Measurements from ENCODE around the gene HSDL2.
"Not testable (repeated sequence)": the region's sequence is repeated elsewhere in the genome, so short reads cannot be mapped to it uniquely, and the experiment has no call there.

HSDL2 gene

DNA sequence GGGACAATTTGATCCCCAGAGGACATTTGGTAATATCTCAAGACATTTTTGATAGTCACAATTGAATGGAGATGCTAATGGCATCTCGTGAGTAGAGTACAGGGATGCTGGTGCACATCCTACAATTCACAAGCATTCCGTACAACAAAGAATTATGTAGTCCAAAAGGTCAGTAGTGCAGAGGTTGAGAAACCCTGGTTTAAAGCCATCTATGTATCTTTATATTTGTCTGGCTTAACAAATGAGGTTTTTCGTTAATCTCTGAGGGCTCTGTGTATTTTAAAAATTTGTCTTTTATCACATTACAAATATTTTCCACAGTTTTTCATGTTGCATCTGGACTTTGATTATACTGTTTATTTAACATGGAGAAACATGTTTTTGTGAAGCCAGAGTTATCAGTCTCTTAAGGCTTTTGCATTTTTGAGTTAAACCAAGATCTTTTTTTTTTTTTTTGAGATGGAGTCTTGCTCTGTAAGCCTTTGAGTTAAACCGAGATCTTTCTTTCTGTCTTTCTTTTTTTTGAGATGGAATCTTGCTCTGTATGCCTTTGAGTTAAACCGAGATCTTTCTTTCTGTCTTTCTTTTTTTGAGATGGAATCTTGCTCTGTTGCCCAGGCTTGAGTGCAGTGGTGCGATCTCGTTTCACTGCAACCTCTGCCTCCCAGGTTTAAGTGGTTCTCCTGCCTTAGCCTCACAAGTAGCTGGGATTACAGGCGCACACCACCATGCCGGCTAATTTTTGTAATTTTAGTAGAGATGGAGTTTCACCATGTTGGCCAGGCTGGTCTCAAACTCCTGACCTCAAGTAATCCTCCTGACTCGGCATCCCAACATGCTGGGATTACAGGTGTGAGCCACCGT, 2.8 kb downstream of the HSDL2 start:
- no peaks in the 10 kb centered on the region for H3K36me3 ChIP-seq (ENCODE audit: insufficient read depth, low read length)
- no peak overlapping the region for H3K4me3 ChIP-seq
- no peak overlapping the region for H3K27ac ChIP-seq
- H3K9ac ChIP-seq (ENCODE audit: insufficient read length), result no peak overlapping the region
- DNase-seq (ENCODE audit: low read depth, low spot score), result no peak
- no peak for TF ChIP-seq POLR2AphosphoS5 (IDR thresholded peaks at IDR 0.05; ENCODE audit: borderline replicate concordance, low read depth, low read length)
- TF ChIP-seq FOXP2 (optimal IDR thresholded peaks at IDR 0.05; ENCODE audit: control extremely low read depth, extremely low read length, insufficient read depth), result no peak
- no peak for TF ChIP-seq EZH2 (IDR thresholded peaks at IDR 0.05)
- H3K9me3 ChIP-seq (ENCODE audit: low read depth, low read length), result no peaks in the 10 kb centered on the region

DNA sequence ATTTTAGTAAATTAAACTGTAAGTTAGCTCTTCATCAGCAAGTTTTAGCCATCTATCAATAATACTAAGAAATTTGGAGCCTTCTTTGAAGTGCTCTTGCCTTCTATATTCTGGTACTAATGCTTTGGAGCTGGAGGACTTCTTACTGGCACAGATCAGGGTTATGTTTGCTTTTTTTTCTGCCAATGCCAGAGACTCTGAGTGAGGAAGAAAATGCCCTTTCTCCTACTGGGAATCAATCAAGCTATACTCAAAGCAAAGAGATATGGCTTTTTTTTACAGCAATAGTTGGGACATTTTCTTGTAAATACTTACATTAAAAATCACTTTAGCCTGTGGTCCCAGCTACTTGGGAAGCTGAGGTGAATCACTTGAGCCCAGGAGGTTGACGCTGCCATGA, 4.3 kb downstream of the HSDL2 start:
- Histone ChIP-seq H3K36me3 (ENCODE audit: insufficient read depth, low read length) (no peaks in the 10 kb centered on the region), H3K9me3 (ENCODE audit: low read depth, low read length) (no peaks in the 10 kb centered on the region), H3K9ac (ENCODE audit: insufficient read length) (no peak overlapping the region), H3K4me3 (no peak overlapping the region), H3K27ac (no peak overlapping the region)
- DNase-seq (ENCODE audit: low read depth, low spot score), result no peak
- no peak for TF ChIP-seq EZH2 (IDR thresholded peaks at IDR 0.05)
- no peak for TF ChIP-seq FOXP2 (optimal IDR thresholded peaks at IDR 0.05; ENCODE audit: control extremely low read depth, extremely low read length, insufficient read depth)
- TF ChIP-seq POLR2AphosphoS5 (IDR thresholded peaks at IDR 0.05; ENCODE audit: borderline replicate concordance, low read depth, low read length), result no peak

DNA sequence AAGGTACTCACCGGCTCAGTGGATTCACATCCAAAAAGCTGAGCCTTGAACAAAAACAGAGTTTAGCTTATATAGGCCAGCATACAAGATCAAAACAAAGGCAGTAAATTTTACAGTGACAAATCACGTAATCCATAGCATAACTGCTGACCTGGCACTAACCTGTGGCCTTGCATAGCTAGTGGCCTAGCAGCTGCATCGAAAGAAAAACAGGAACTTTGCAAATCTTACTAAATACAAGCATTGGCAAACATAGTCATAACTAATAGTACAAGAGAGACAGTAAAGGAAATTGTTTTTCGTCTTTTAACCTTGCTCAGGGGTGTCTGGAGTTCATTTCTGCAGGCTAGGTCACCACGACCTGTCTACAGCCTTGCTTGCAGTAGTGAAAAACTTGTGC, 4.8 kb downstream of the HSDL2 start:
- H3K9ac ChIP-seq (ENCODE audit: insufficient read length), result no peak overlapping the region
- H3K36me3 ChIP-seq (ENCODE audit: insufficient read depth, low read length), result no peaks in the 10 kb centered on the region
- no peaks in the 10 kb centered on the region for H3K9me3 ChIP-seq (ENCODE audit: low read depth, low read length)
- H3K4me3 ChIP-seq, result no peak overlapping the region
- TF ChIP-seq EZH2 (IDR thresholded peaks at IDR 0.05) (no peak), POLR2AphosphoS5 (IDR thresholded peaks at IDR 0.05; ENCODE audit: borderline replicate concordance, low read depth, low read length) (no peak), FOXP2 (optimal IDR thresholded peaks at IDR 0.05; ENCODE audit: control extremely low read depth, extremely low read length, insufficient read depth) (no peak)
- H3K27ac ChIP-seq, result no peak overlapping the region
- no peak for DNase-seq (ENCODE audit: low read depth, low spot score)

DNA sequence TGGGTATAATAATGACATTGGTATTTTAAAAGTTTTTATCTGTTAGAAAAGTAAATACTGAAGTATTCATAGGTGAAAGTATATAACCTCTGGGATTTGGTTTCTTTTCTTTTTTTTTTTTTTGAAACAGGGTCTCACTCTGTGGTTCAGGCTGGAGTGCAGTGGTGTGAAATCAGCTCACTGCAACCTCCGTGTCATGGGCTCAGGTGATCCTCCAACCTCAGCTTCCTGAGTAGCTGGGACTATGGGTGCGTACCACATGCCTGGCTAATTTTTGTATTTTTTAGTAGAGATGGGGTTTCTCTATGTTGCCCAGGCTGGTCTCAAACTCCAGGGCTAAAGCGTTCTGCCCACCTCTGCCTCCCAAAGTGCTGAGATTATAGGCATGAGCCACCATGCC, 7.2 kb downstream of the HSDL2 start:
- Histone ChIP-seq H3K9ac (ENCODE audit: insufficient read length) (no peak overlapping the region), H3K4me3 (no peak overlapping the region), H3K36me3 (ENCODE audit: insufficient read depth, low read length) (no peaks in the 10 kb centered on the region), H3K9me3 (ENCODE audit: low read depth, low read length) (no peaks in the 10 kb centered on the region), H3K27ac (no peak overlapping the region)
- no peak for DNase-seq (ENCODE audit: low read depth, low spot score)
- no peak for TF ChIP-seq EZH2 (IDR thresholded peaks at IDR 0.05)
- no peak for TF ChIP-seq FOXP2 (optimal IDR thresholded peaks at IDR 0.05; ENCODE audit: control extremely low read depth, extremely low read length, insufficient read depth)
- TF ChIP-seq POLR2AphosphoS5 (IDR thresholded peaks at IDR 0.05; ENCODE audit: borderline replicate concordance, low read depth, low read length), result no peak

DNA sequence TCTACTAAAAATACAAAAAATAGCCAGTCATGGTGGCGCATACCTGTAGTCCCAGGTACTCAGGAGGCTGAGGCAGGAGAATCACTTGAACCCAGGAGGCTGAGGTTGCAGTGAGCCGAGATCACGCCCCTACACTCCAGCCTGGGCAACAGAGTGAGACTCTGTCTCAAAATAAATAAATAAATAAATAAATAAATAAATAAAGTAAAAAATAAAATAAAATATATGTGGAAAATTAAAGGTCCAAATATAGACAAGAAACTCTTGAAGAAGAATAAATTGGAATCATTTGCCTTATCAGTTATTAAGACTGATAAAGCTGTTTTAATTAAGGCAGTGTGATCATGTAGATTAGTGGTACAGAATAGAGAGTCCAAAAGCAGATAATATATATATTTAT, 10.0 kb downstream of the HSDL2 start:
- not testable (repeated sequence) for H3K36me3 ChIP-seq (ENCODE audit: insufficient read depth, low read length); H3K27ac ChIP-seq; DNase-seq (ENCODE audit: low read depth, low spot score); H3K9me3 ChIP-seq (ENCODE audit: low read depth, low read length); H3K4me3 ChIP-seq; H3K9ac ChIP-seq (ENCODE audit: insufficient read length)

DNA sequence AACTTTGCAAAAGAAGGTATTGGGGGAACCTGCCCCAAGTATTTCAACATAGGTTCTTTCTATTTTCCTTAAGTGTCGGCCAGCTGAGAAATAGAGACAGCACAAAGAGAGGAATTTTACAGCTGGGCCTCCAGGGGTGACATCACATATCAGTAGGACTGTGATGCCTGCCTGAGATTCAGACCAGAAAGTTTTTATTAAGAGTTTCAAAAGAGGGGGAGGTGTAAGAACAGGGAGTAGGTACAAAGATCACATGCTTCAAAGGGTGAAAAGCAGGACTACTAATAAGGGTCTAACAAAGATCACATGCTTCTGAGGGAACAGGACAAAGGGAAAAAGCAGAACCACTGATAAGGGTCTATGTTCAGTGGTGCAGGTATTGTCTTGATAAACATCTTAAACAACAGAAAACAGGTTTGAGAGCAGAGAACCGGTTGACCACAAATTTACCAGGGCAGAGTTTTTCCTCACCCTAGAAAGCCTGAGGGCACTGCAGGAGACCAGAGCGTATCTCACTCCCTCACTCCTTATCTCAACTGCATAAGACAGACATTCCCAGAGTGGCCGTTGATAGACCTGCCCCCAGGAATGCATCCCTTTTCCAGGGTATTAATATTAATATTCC, 12.1 kb downstream of the HSDL2 start:
- not testable (repeated sequence) for H3K9me3 ChIP-seq (ENCODE audit: low read depth, low read length); H3K27ac ChIP-seq; H3K4me3 ChIP-seq; H3K9ac ChIP-seq (ENCODE audit: insufficient read length); DNase-seq (ENCODE audit: low read depth, low spot score); H3K36me3 ChIP-seq (ENCODE audit: insufficient read depth, low read length)

DNA sequence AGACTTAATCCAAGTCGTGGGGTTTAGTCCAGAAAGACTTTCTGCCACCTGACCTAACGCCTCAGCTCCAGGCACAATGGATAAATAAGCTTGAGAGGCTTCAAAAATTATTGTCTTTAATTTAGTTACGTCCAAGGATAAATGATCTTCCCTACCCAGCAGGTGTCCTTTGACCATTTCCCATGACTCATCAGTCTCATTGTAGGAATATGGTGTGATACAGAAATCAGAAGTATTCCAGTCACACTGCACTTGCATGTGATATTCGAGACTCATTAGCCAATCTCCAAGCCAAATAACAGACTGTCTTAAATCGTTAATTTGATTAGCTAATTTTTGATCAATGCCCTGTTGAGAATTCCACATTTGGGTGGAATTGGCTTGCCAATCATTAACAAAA, 13.2 kb downstream of the HSDL2 start:
- not testable (repeated sequence) for H3K4me3 ChIP-seq; H3K27ac ChIP-seq; DNase-seq (ENCODE audit: low read depth, low spot score); H3K9me3 ChIP-seq (ENCODE audit: low read depth, low read length); H3K36me3 ChIP-seq (ENCODE audit: insufficient read depth, low read length); H3K9ac ChIP-seq (ENCODE audit: insufficient read length)

DNA sequence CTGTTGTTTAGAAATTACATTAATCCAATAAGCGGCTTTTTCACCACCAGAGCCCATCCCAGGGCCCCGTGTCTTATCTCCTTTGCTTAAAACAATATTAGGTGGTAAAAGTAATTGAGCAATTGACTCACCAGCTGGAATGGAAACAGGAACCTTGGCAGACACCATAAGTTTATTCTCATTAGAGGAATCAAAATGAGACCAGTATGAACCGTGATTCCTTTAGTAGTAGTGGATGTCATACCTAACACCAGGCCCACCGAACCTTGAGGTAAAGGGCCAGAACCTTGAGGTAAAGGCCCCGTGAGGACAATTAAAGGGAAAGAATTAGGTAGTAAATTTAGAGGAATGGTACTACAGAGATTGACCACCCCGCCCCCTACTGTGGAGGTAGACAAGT, 16.5 kb downstream of the HSDL2 start:
- Histone ChIP-seq H3K36me3 (ENCODE audit: insufficient read depth, low read length) (no peaks in the 10 kb centered on the region), H3K9me3 (ENCODE audit: low read depth, low read length) (no peaks in the 10 kb centered on the region), H3K27ac (no peak overlapping the region), H3K4me3 (no peak overlapping the region), H3K9ac (ENCODE audit: insufficient read length) (no peak overlapping the region)
- TF ChIP-seq POLR2AphosphoS5 (IDR thresholded peaks at IDR 0.05; ENCODE audit: borderline replicate concordance, low read depth, low read length) (no peak), FOXP2 (optimal IDR thresholded peaks at IDR 0.05; ENCODE audit: control extremely low read depth, extremely low read length, insufficient read depth) (no peak), EZH2 (IDR thresholded peaks at IDR 0.05) (no peak)
- no peak for DNase-seq (ENCODE audit: low read depth, low spot score)

DNA sequence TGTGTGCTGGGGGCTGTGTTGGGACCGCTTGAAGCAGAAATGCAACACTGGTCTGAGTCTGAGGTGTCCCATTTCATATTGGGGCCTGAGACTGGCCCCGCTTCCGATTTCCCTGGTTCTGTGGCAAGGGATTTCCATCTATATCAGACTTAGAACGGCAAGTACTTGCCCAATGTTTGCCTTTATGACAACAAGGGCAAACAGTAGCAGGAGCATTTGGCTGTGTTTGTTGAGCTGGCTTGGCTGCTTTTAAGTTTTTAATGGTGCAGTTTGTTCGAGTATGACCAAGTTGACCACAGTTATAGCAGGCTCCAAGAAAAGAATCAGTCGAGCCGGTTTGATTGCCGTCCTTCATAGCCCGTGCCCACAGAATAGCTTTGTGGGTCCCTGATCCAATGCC, 17.0 kb downstream of the HSDL2 start:
- H3K4me3 ChIP-seq, result no peak overlapping the region
- no peak overlapping the region for H3K9ac ChIP-seq (ENCODE audit: insufficient read length)
- TF ChIP-seq POLR2AphosphoS5 (IDR thresholded peaks at IDR 0.05; ENCODE audit: borderline replicate concordance, low read depth, low read length) (no peak), EZH2 (IDR thresholded peaks at IDR 0.05) (no peak)
- no peaks in the 10 kb centered on the region for H3K36me3 ChIP-seq (ENCODE audit: insufficient read depth, low read length)
- no peak overlapping the region for H3K27ac ChIP-seq
- H3K9me3 ChIP-seq (ENCODE audit: low read depth, low read length), result no peaks in the 10 kb centered on the region
- no peak for DNase-seq (ENCODE audit: low read depth, low spot score)

Measured in SK-N-MC (cell line).